ENCODE data around the gene NUTM2F. TPM values are rescaled to one million over a fixed set of nuclear protein-coding genes. Genes with fewer than 3 reads are reported as not detected.
"Not testable (repeated sequence)": the region's sequence is repeated elsewhere in the genome, so short reads cannot be mapped to it uniquely, and the experiment has no call there.

The NUTM2F gene, protein sequence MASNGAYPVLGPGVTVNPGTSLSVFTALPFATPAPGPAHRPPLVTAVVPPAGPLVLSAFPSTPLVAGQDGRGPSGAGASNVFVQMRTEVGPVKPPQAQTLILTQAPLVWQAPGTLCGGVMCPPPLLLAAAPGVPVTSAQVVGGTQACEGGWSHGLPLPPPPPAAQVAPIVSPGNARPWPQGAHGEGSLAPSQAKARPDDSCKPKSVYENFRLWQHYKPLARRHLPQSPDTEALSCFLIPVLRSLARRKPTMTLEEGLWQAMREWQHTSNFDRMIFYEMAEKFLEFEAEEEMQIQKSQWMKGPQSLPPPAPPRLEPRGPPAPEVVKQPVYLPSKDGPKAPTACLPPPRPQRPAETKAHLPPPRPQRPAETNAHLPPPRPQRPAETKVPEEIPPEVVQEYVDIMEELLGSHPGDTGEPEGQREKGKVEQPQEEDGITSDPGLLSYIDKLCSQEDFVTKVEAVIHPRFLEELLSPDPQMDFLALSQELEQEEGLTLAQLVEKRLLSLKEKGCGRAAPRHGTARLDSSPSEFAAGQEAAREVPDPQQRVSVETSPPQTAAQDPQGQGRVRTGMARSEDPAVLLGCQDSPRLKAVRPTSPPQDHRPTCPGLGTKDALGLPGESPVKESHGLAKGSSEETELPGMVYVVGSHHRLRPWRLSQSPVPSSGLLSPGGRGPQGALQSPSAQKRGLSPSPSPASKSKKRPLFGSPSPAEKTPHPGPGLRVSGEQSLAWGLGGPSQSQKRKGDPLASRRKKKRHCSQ
- total RNA-seq, result not detected
- polyA plus RNA-seq (ENCODE audit: insufficient read depth, low read depth, low replicate concordance), result not detected
- long read RNA-seq, donor 1, result 0 reads
- long read RNA-seq, donor 2, result 0 reads
- long read RNA-seq, donor 3, result 0 reads
- long read RNA-seq, donor 4, result 0 reads
- long read RNA-seq, donor 5, result 0 reads
- long read RNA-seq, donor 6, result 0 reads
- long read RNA-seq, donor 7, result 0 reads
- long read RNA-seq, donor 8, result 0 reads
- long read RNA-seq, donor 9, result 0 reads
- long read RNA-seq, donor 10, partial matches to known transcripts, result 111 of 121 reads
- long read RNA-seq, donor 10, other reads (novel, unspliced or antisense), result 10 of 121 reads

- FAIRE-seq; H3K4me1 ChIP-seq (ENCODE audit: control insufficient read depth in 2 of 3, insufficient read depth in 2 of 3, low read depth in 1 of 3, low read length in 3 of 3); H3K4me3 ChIP-seq (ENCODE audit: low read length in 3 of 3); H3K27ac ChIP-seq (ENCODE audit: low read depth in 2 of 2, low read length in 2 of 2); DNase-seq; H3K36me3 ChIP-seq (ENCODE audit: control insufficient read depth in 2 of 3, insufficient read depth in 3 of 3, low read length in 3 of 3); H3K9me3 ChIP-seq (ENCODE audit: control insufficient read depth in 2 of 3, insufficient read depth in 1 of 3, low read length in 3 of 3); intact Hi-C loops (cut with DNase I); H3K27me3 ChIP-seq (ENCODE audit: control insufficient read depth, insufficient read depth, low read length); H3K9ac ChIP-seq (ENCODE audit: low read length in 3 of 3): not testable (repeated sequence)
Measured at GRCh38 chr9:94328544-94328943, at the start of gene NUTM2F. TSS of gene NUTM2F (minus strand) at chr9:94328644. CDS start at chr9:94328623, 21 bp downstream.

- H3K27me3 ChIP-seq (ENCODE audit: control insufficient read depth, insufficient read depth, low read length); H3K27ac ChIP-seq (ENCODE audit: low read depth in 2 of 2, low read length in 2 of 2); FAIRE-seq; H3K4me1 ChIP-seq (ENCODE audit: control insufficient read depth in 2 of 3, insufficient read depth in 2 of 3, low read depth in 1 of 3, low read length in 3 of 3); H3K9me3 ChIP-seq (ENCODE audit: control insufficient read depth in 2 of 3, insufficient read depth in 1 of 3, low read length in 3 of 3); intact Hi-C loops (cut with DNase I); H3K36me3 ChIP-seq (ENCODE audit: control insufficient read depth in 2 of 3, insufficient read depth in 3 of 3, low read length in 3 of 3); H3K9ac ChIP-seq (ENCODE audit: low read length in 3 of 3): not testable (repeated sequence)
- peak overlapping the region; percentile 51 to 59 (median 55) for H3K4me3 ChIP-seq (ENCODE audit: low read length in 3 of 3)
- DNase-seq, result peak in 2 of 5 donors; percentile 7 to 12
Measured at GRCh38 chr9:94375197-94375596, 46.8 kb upstream of the NUTM2F start.

DNA sequence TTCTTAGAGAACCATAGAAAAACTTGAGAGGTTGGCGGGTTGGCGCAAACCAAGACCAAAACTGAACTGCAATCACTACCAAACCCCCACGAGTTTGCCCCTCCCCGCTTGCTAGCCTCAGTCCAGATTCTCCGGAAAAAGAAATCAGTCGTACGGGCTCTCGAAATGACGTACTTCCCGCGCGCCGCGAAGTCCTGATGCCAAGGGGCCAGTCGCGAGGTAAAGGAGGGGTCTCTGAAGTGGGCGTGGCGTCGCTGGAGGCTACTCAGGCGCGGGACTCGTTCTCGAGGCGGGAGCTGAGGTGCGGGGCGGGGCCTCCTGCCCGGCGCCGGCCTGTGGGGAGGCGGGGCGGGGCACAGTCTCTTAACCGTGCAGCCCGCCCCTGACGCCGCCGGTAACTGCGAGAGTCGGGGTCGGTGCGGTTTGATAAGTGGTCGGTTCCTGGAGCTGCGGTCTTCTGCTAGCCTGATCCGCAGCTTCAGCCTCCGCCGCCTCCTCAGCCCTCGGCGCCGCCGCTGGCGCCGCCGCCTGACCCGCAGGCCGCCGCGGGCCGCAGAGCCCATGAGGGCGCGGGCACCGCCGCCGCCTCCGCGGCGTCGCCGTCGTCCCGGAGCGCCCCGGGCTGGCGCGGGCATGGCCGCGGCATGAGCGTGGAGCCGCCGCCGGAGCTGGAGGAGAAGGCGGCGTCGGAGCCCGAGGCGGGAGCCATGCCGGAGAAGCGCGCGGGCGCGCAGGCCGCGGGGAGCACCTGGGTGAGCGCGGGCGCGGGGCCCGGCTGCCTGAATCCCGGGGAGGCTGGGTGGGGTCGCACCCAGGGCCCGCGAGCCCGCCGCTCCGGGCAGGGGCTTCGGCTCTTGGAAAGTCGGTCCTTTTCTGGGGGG, 46.0 kb upstream of the NUTM2F start:
- Histone ChIP-seq H3K4me3 (ENCODE audit: low read length in 3 of 3) (peak overlapping the region; percentile 55 to 77 (median 72)), H3K9ac (ENCODE audit: low read length in 3 of 3) (peak overlapping the region in 1 of 3 donors; percentile 57), H3K27ac (ENCODE audit: low read depth in 2 of 2, low read length in 2 of 2) (peak overlapping the region in 1 of 2 donors; percentile 51)
- H3K36me3 ChIP-seq (ENCODE audit: control insufficient read depth in 2 of 3, insufficient read depth in 3 of 3, low read length in 3 of 3); H3K27me3 ChIP-seq (ENCODE audit: control insufficient read depth, insufficient read depth, low read length); H3K9me3 ChIP-seq (ENCODE audit: control insufficient read depth in 2 of 3, insufficient read depth in 1 of 3, low read length in 3 of 3); intact Hi-C loops (cut with DNase I); H3K4me1 ChIP-seq (ENCODE audit: control insufficient read depth in 2 of 3, insufficient read depth in 2 of 3, low read depth in 1 of 3, low read length in 3 of 3): not testable (repeated sequence)
- peak; percentile 90 for FAIRE-seq
- DNase-seq, result peak; percentile 92 to 97 (median 95)

DNA sequence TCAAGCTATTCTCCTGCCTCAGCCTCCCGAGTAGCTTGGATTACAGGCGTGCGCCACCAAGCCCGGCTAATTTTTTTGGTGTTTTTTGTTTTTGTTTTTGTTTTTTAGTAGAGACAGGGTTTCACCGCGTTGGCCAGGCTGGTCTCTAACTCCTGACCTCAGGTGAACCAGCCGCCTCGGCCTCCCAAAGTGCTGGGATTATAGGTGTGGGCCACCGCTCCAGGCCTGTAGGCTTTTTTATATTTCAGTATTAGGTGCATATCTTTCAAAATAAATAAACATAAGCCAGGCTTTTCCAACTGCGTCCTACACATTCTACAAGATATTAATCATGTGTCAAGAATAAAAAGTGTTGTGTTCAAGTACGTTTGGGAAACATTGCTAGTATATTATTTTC, 45.3 kb upstream of the NUTM2F start:
- H3K27me3 ChIP-seq (ENCODE audit: control insufficient read depth, insufficient read depth, low read length); FAIRE-seq; intact Hi-C loops (cut with DNase I); H3K9me3 ChIP-seq (ENCODE audit: control insufficient read depth in 2 of 3, insufficient read depth in 1 of 3, low read length in 3 of 3); DNase-seq; H3K4me1 ChIP-seq (ENCODE audit: control insufficient read depth in 2 of 3, insufficient read depth in 2 of 3, low read depth in 1 of 3, low read length in 3 of 3); H3K36me3 ChIP-seq (ENCODE audit: control insufficient read depth in 2 of 3, insufficient read depth in 3 of 3, low read length in 3 of 3): not testable (repeated sequence)
- Histone ChIP-seq H3K27ac (ENCODE audit: low read depth in 2 of 2, low read length in 2 of 2) (peak overlapping the region in 1 of 2 donors; percentile 51), H3K4me3 (ENCODE audit: low read length in 3 of 3) (peak overlapping the region; percentile 49 to 77 (median 72)), H3K9ac (ENCODE audit: low read length in 3 of 3) (peak overlapping the region in 1 of 3 donors; percentile 57)

DNA sequence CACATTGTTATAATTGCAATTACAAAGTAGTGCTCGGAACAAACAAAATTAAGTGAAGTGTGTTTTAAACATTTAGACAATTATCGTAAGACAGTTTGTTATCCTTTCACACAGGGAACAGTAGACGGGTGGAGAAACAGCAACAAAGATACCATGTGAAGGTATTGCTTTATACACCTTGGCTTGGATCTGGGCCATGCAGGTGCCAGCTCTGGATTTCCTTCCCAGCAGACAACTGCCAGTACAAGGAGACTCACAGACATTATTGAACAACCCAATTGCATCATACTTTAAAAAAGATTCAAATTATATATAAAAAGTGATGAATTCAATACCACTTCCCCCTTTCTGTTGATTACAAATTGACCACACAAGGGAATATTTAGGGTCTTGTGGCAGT, 41.8 kb upstream of the NUTM2F start:
- H3K4me1 ChIP-seq (ENCODE audit: control insufficient read depth in 2 of 3, insufficient read depth in 2 of 3, low read depth in 1 of 3, low read length in 3 of 3); DNase-seq; H3K27ac ChIP-seq (ENCODE audit: low read depth in 2 of 2, low read length in 2 of 2); H3K36me3 ChIP-seq (ENCODE audit: control insufficient read depth in 2 of 3, insufficient read depth in 3 of 3, low read length in 3 of 3); FAIRE-seq; H3K9ac ChIP-seq (ENCODE audit: low read length in 3 of 3); intact Hi-C loops (cut with DNase I); H3K9me3 ChIP-seq (ENCODE audit: control insufficient read depth in 2 of 3, insufficient read depth in 1 of 3, low read length in 3 of 3); H3K27me3 ChIP-seq (ENCODE audit: control insufficient read depth, insufficient read depth, low read length); H3K4me3 ChIP-seq (ENCODE audit: low read length in 3 of 3): not testable (repeated sequence)

DNA sequence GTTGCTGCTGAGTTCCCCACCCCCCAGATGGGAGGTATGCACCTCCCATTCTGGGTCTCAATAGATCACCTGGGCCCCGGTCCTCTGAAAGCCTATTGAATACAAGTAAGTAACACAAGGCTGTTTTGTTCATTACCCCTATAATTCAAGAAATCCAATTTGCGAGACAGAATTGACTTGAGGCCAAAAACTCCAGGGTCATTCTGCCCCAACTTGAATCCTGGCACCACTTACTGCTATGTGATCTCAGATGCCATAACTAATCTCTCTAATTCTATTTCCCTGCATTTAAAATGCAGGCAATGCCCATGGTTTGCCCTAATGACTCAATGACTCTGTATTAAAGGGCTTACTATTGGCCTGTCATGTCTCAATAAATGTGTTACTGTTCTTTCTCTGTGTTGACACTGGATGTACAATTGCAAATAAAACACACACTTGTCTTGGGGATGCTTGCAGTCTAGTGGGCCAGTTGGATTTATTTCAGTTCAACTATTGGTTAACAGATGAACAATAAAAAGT, 35.7 kb upstream of the NUTM2F start:
- H3K27me3 ChIP-seq (ENCODE audit: control insufficient read depth, insufficient read depth, low read length); H3K4me3 ChIP-seq (ENCODE audit: low read length in 3 of 3); H3K27ac ChIP-seq (ENCODE audit: low read depth in 2 of 2, low read length in 2 of 2); H3K4me1 ChIP-seq (ENCODE audit: control insufficient read depth in 2 of 3, insufficient read depth in 2 of 3, low read depth in 1 of 3, low read length in 3 of 3); DNase-seq; intact Hi-C loops (cut with DNase I); H3K9me3 ChIP-seq (ENCODE audit: control insufficient read depth in 2 of 3, insufficient read depth in 1 of 3, low read length in 3 of 3); FAIRE-seq; H3K36me3 ChIP-seq (ENCODE audit: control insufficient read depth in 2 of 3, insufficient read depth in 3 of 3, low read length in 3 of 3); H3K9ac ChIP-seq (ENCODE audit: low read length in 3 of 3): not testable (repeated sequence)

DNA sequence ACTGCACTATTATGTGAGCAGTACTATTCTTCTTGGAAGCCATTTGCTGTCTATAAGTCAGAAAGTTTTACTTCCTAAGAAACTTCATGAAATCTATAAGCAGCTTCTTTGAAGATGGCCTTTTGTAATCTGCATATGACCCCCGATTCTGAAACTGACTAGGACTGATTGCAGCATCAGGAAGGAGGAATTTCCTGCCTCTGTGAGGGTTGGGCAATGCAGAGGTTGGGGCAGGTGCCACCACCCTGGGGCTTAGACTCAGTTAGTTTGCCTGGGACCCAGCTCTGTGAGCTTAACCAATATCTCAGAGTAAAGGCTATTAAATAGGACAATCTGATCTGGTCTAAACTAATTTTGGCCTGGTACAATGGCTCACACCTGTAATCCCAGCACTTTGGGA, 28.7 kb upstream of the NUTM2F start:
- H3K27ac ChIP-seq (ENCODE audit: low read depth in 2 of 2, low read length in 2 of 2); H3K36me3 ChIP-seq (ENCODE audit: control insufficient read depth in 2 of 3, insufficient read depth in 3 of 3, low read length in 3 of 3); FAIRE-seq; H3K27me3 ChIP-seq (ENCODE audit: control insufficient read depth, insufficient read depth, low read length); H3K9ac ChIP-seq (ENCODE audit: low read length in 3 of 3); H3K4me1 ChIP-seq (ENCODE audit: control insufficient read depth in 2 of 3, insufficient read depth in 2 of 3, low read depth in 1 of 3, low read length in 3 of 3); DNase-seq; H3K4me3 ChIP-seq (ENCODE audit: low read length in 3 of 3); intact Hi-C loops (cut with DNase I); H3K9me3 ChIP-seq (ENCODE audit: control insufficient read depth in 2 of 3, insufficient read depth in 1 of 3, low read length in 3 of 3): not testable (repeated sequence)
